HepG2 (cell line): ENCODE results near the gene SPEM2. TPM values are rescaled to one million over a fixed set of nuclear protein-coding genes. Genes with fewer than 3 reads are reported as not detected.

ENCODE experiments used
- ATF4 ChIP-seq, 2 experiments: fragments of 450-650 bp in 1 of 2; sonication (generic) in 1 of 2; formaldehyde crosslinking; IDR thresholded peaks; 2 replicates each; pipeline versions ENCODE4 v1.5.0 to v1.8.0; 2020 to 2022; ENCODE audit warnings: mild to moderate bottlenecking in 1 of 2, missing genetic modification reagents in 1 of 2
- ATF7 ChIP-seq, 2 experiments: fragments of 450-650 bp in 1 of 2; sonication (generic) in 1 of 2; formaldehyde crosslinking in 1 of 2; IDR thresholded peaks; 2 replicates each; pipeline versions ENCODE4 v1.4.0 to v1.6.1; 2016 to 2020; ENCODE audit warnings: antibody characterized with exemption in 1 of 2, mild to moderate bottlenecking in 1 of 2, missing genetic modification reagents in 1 of 2
- ATRX ChIP-seq: sonication (generic); formaldehyde crosslinking; IDR thresholded peaks from 2 replicates; pipeline ENCODE4 v1.4.0; 2020; ENCODE audit warnings: missing genetic modification reagents, borderline replicate concordance
- ELF3 ChIP-seq: IDR thresholded peaks from 2 replicates; pipeline ENCODE4 v1.6.1; 2016; ENCODE audit warnings: missing genetic modification reagents, missing compliant biosample characterization
- GATAD1 ChIP-seq: IDR thresholded peaks from 2 replicates; pipeline ENCODE4 v1.6.1; 2016; ENCODE audit warnings: missing genetic modification reagents, missing compliant biosample characterization
- KMT2A ChIP-seq: sonication (generic); formaldehyde crosslinking; IDR thresholded peaks from 2 replicates; pipeline ENCODE4 v1.4.0; 2020; ENCODE audit warnings: missing genetic modification reagents
- NBN ChIP-seq: fragments of 450-650 bp; conservative IDR thresholded peaks from 2 replicates; pipeline ENCODE4 v1.6.1; 2017
- PAXIP1 ChIP-seq: sonication (generic); formaldehyde crosslinking; conservative IDR thresholded peaks from 2 replicates; pipeline ENCODE4 v1.4.0; 2020; ENCODE audit warnings: mild to moderate bottlenecking, missing genetic modification reagents, moderate library complexity
- UBTF ChIP-seq: sonication (generic); formaldehyde crosslinking; IDR thresholded peaks from 2 replicates; pipeline ENCODE4 v1.4.0; 2020; ENCODE audit warnings: mild to moderate bottlenecking, missing genetic modification reagents
- ZBTB7B ChIP-seq: sonication (generic); formaldehyde crosslinking; IDR thresholded peaks from 2 replicates; pipeline ENCODE4 v1.4.0; 2020; ENCODE audit warnings: missing genetic modification reagents
- ZNF652 ChIP-seq: IDR thresholded peaks from 2 replicates; pipeline ENCODE4 v1.6.1; 2016; ENCODE audit warnings: low read depth, borderline replicate concordance
- ZNF710 ChIP-seq: sonication (generic); formaldehyde crosslinking; IDR thresholded peaks from 2 replicates; pipeline ENCODE4 v1.5.0; 2020; ENCODE audit warnings: mild to moderate bottlenecking, missing genetic modification reagents, borderline replicate concordance
- polyA plus RNA-seq, 8 experiments: library from polyadenylated mRNA; depleted of rRNA in 3 of 8; stranded (reverse) in 7 of 8; unstranded in 1 of 8; fragments of >200 nt; fragmentation: Illumina TruSeq in 4 of 8; extraction: Trizol in 4 of 8; gene quantifications; 2 replicates each; pipeline versions ENCODE4 v1.2.1 to v1.2.3, GENCODE V29; 2011 to 2016; ENCODE audit warnings: low read depth in 4 of 8, missing spikeins in 1 of 8, mixed read lengths in 1 of 8; ENCODE audit not compliant: insufficient read depth in 1 of 8
- total RNA-seq, 5 experiments: library from RNA; depleted of rRNA; stranded (reverse); fragments of >200 nt; fragmentation: Illumina TruSeq; extraction: Trizol; gene quantifications; 2 replicates each; pipeline ENCODE4 v1.2.3, GENCODE V29; 2016; ENCODE audit warnings: low read depth in 1 of 5
- TF ChIP-seq, protein P1 (sequence below): sonication (generic); formaldehyde crosslinking; IDR thresholded peaks from 2 replicates; pipeline ENCODE4 v1.4.0; 2020; ENCODE audit warnings: missing genetic modification reagents, low read depth, mild to moderate bottlenecking, borderline replicate concordance
- TF ChIP-seq, protein P2 (sequence below): IDR thresholded peaks from 2 replicates; pipeline ENCODE4 v1.6.1; 2018; ENCODE audit warnings: missing genetic modification reagents, mild to moderate bottlenecking, missing compliant biosample characterization

SPEM2 gene
- total and polyA plus RNA-seq, 2 of the 13 experiments (the other 11 are each of a cell fraction or from before 2014, with no cell fraction given), result not detected

DNA sequence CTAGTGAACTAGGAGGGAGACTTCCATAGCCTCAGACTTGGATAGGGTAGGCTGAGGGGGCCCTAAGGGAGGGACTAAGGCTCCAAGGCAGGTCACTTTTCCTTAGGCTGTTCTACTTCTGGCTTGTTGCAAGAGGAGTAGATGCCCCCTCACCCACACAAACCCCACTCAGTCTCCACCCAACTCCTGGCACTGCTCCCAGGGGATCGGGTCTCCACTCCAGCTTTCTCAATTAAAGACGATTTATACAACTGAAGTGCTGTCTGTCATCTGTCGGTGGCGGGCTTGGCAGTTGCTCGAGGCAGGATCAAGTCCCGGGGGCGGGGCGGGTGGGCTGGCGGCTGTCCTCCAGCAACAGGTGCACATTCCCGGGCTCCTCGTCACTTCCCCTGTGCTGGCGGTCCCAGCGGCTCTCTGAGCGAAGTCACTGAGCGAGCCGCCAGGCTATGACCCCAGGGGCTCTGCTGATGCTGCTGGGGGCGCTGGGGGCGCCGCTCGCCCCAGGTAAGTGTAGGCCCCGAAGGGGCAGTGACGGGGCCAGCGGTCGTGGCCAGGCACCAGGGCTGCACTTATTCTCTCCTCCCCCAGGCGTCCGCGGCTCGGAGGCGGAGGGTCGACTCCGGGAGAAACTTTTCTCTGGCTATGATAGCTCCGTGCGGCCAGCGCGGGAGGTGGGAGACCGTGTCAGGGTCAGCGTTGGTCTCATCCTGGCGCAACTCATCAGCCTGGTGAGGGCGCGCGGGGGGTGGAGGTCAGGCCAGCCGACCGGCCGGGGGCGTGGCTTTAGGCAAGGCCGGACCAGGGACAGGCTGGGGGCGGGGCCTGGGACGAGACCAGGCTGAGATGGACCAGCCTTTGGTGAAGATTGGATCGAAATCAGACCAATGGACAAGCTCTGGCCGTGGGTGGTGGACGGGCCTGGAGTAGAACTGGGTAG lies 19.5 kb downstream of the SPEM2 start, which contains the start of gene CHRNB1 (continued):
- TF ChIP-seq ATF4 (CRISPR knock-in tag; IDR thresholded peaks at IDR 0.05), result peak in 1 of 2 experiments; percentile 24; a peak in 1 of 4 replicates
- TF ChIP-seq, protein P1, sequence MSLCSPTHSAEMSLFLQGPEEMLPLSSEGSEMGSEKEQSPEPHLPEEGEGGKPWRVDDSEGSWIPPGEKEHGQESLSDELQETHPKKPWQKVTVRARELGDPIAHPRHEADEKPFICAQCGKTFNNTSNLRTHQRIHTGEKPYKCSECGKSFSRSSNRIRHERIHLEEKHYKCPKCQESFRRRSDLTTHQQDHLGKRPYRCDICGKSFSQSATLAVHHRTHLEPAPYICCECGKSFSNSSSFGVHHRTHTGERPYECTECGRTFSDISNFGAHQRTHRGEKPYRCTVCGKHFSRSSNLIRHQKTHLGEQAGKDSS, result peak; percentile 52; the same call in 1 of the 2 replicates
- TF ChIP-seq ATRX (CRISPR knock-in tag), result no peak
- TF ChIP-seq GATAD1 (CRISPR knock-in tag), result peak; percentile 68
- TF ChIP-seq PAXIP1 (CRISPR knock-in tag), result peak; percentile 66
- peak; percentile 57 for TF ChIP-seq KMT2A
- TF ChIP-seq ATF7 (IDR thresholded peaks at IDR 0.05), result no peak
- peak; percentile 60; the same call in 1 of the 2 replicates for TF ChIP-seq ATF7 (CRISPR knock-in tag; IDR thresholded peaks at IDR 0.05)
- TF ChIP-seq UBTF (CRISPR knock-in tag), result peak; percentile 60
- peak; percentile 87; the same call in 1 of the 2 replicates for TF ChIP-seq ZBTB7B
- TF ChIP-seq NBN, result no peak
- TF ChIP-seq ELF3 (CRISPR knock-in tag), result no peak
- TF ChIP-seq ZNF710, result 0 out of 2 replicates have a peak, but pooled peaks have one; percentile 61
- TF ChIP-seq ZNF652 (CRISPR knock-in tag), result no peak
- TF ChIP-seq, protein P2, sequence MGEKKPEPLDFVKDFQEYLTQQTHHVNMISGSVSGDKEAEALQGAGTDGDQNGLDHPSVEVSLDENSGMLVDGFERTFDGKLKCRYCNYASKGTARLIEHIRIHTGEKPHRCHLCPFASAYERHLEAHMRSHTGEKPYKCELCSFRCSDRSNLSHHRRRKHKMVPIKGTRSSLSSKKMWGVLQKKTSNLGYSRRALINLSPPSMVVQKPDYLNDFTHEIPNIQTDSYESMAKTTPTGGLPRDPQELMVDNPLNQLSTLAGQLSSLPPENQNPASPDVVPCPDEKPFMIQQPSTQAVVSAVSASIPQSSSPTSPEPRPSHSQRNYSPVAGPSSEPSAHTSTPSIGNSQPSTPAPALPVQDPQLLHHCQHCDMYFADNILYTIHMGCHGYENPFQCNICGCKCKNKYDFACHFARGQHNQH (CRISPR knock-in tag), result peak; percentile 65; the same call in 1 of the 2 replicates
